Fibroblast of lung (primary cell): ENCODE measurements around the gene SPAG9.

Experiments used
- CTCF ChIP-seq, 2 donors: IDR thresholded peaks in 1 of 2; conservative IDR thresholded peaks in 1 of 2; 1 replicate in 1 of 2; 2 replicates in 1 of 2; pipeline ENCODE4 v1.5.1; 2011 to 2012; ENCODE audit warnings: low read length in 2 of 2, control low read depth in 1 of 2, inconsistent platforms in 1 of 2, low read depth in 1 of 2, mild to moderate bottlenecking in 1 of 2
- EZH2 ChIP-seq: IDR thresholded peaks from 2 replicates; pipeline ENCODE4 v1.5.1; 2012; ENCODE audit warnings: low read length, control low read depth, mild to moderate bottlenecking; ENCODE audit errors: missing control alignments

GRCh38 chr17:50925296-50925891 lies 195.3 kb downstream of the SPAG9 start:
- TF ChIP-seq CTCF (conservative IDR thresholded peaks at IDR 0.05 in 1 of 2, IDR thresholded peaks at IDR 0.05 in 1 of 2; ENCODE audit: low read depth in 1 of 2, low read length in 2 of 2), result no peak
- no peak for TF ChIP-seq EZH2
